Fibroblast of mammary gland (primary cell): ENCODE data around the gene SERPINB12.

Source experiments
- DNase-seq: peaks from one replicate; pipeline ENCODE4 v3.0.0-alpha.2; 2010; ENCODE audit warnings: low read depth
- H3K4me3 ChIP-seq: 2 replicates; pipeline ENCODE4 v1.5.1; 2011; ENCODE audit warnings: low read depth, mild to moderate bottlenecking, low read length, moderate library complexity; ENCODE audit not compliant: control insufficient read depth
- CTCF ChIP-seq: conservative IDR thresholded peaks from 2 replicates; pipeline ENCODE4 v1.5.1; 2011; ENCODE audit warnings: low read depth, low read length, inconsistent platforms; ENCODE audit not compliant: control insufficient read depth, insufficient read depth

The SERPINB12 gene

GRCh38 chr18:63523660-63524059, 18.5 kb upstream of the SERPINB12 start:
- TF ChIP-seq CTCF: no peak

GRCh38 chr18:63527251-63527650, 14.9 kb upstream of the SERPINB12 start:
- no peak overlapping the region for H3K4me3 ChIP-seq
- no peak for DNase-seq
- no peak for TF ChIP-seq CTCF

More at GRCh38 chr18:63523660-63524059, 18.5 kb upstream of the SERPINB12 start:
- H3K4me3 ChIP-seq: no peak overlapping the region
- DNase-seq: peak; percentile 20

- no peak overlapping the region for H3K4me3 ChIP-seq
- no peak for TF ChIP-seq CTCF
- DNase-seq: no peak
These were observed 13.2 kb upstream of the SERPINB12 start for GRCh38 chr18:63528863-63529492.

GRCh38 chr18:63532471-63532870, 9.7 kb upstream of the SERPINB12 start:
- no peak for DNase-seq
- TF ChIP-seq CTCF: no peak
- no peak overlapping the region for H3K4me3 ChIP-seq

GRCh38 chr18:63534615-63535014, 7.6 kb upstream of the SERPINB12 start:
- no peak for DNase-seq
- no peak for TF ChIP-seq CTCF
- no peak overlapping the region for H3K4me3 ChIP-seq

GRCh38 chr18:63539904-63540510, 2.2 kb upstream of the SERPINB12 start:
- DNase-seq: peak; percentile 33
- H3K4me3 ChIP-seq: no peak overlapping the region
- no peak for TF ChIP-seq CTCF
